Peyer's patch (tissue), 4 donors: ENCODE measurements around the gene BAZ1A.

Experiments
- CTCF ChIP-seq, 6 experiments: fragments of 450-650 bp in 4 of 6; fragments of 200-600 bp in 2 of 6; sonication (generic) in 1 of 6; IDR thresholded peaks; one replicate each; pipeline ENCODE4 v1.5.1; 2017 to 2019; ENCODE audit warnings: antibody characterized with exemption in 6 of 6, mild to moderate bottlenecking in 3 of 6, moderate library complexity in 1 of 6
- POLR2A ChIP-seq, 2 donors: fragments of 450-650 bp; IDR thresholded peaks; one replicate each; pipeline ENCODE4 v1.5.1; 2017; ENCODE audit warnings: antibody characterized with exemption in 2 of 2, mild to moderate bottlenecking in 2 of 2, moderate library complexity in 2 of 2

- TF ChIP-seq CTCF (IDR thresholded peaks at IDR 0.05) (no peak), POLR2A (IDR thresholded peaks at IDR 0.05) (no peak)
These were observed 124.9 kb downstream of the BAZ1A start for GRCh38 chr14:34750233-34750632.
